BE2C (cell line): ENCODE data around the gene DYNLT5.
"Not testable (repeated sequence)": the region's sequence is repeated elsewhere in the genome, so short reads cannot be mapped to it uniquely, and the experiment has no call there.

ENCODE experiments used
- DNase-seq: peaks from one replicate; pipeline ENCODE4 v3.0.0-alpha.2; 2020
- H3K27me3 ChIP-seq: fragments of 250-450 bp; sonication (Bioruptor Pico); 2 replicates; pipeline ENCODE4 v1.5.1; 2020; ENCODE audit warnings: mild to moderate bottlenecking
- H3K36me3 ChIP-seq: fragments of 250-450 bp; sonication (Bioruptor Pico); 2 replicates; pipeline ENCODE4 v1.5.1; 2020; ENCODE audit warnings: mild to moderate bottlenecking
- H3K4me1 ChIP-seq: fragments of 250-450 bp; sonication (Bioruptor Pico); 2 replicates; pipeline ENCODE4 v1.5.1; 2020
- H3K4me3 ChIP-seq: 2 replicates; pipeline ENCODE4 v1.5.1; 2011; ENCODE audit warnings: low read depth, low read length
- H3K9me3 ChIP-seq: fragments of 250-450 bp; sonication (Bioruptor Pico); 2 replicates; pipeline ENCODE4 v1.5.1; 2020
- TF ChIP-seq, protein P1 (sequence below): IDR thresholded peaks from 2 replicates; pipeline ENCODE4 v1.5.1; 2012; ENCODE audit warnings: mild to moderate bottlenecking, low read depth, low read length

Gene DYNLT5

GRCh38 chr1:66723985-66724384, 28.3 kb upstream of the DYNLT5 start:
- Histone ChIP-seq H3K27me3 (no peaks in the 10 kb centered on the region), H3K36me3 (no peaks in the 10 kb centered on the region), H3K4me3 (no peak overlapping the region), H3K4me1 (no peaks in the 10 kb centered on the region), H3K9me3 (no peaks in the 10 kb centered on the region)
- no peak for DNase-seq
- TF ChIP-seq, protein P1, sequence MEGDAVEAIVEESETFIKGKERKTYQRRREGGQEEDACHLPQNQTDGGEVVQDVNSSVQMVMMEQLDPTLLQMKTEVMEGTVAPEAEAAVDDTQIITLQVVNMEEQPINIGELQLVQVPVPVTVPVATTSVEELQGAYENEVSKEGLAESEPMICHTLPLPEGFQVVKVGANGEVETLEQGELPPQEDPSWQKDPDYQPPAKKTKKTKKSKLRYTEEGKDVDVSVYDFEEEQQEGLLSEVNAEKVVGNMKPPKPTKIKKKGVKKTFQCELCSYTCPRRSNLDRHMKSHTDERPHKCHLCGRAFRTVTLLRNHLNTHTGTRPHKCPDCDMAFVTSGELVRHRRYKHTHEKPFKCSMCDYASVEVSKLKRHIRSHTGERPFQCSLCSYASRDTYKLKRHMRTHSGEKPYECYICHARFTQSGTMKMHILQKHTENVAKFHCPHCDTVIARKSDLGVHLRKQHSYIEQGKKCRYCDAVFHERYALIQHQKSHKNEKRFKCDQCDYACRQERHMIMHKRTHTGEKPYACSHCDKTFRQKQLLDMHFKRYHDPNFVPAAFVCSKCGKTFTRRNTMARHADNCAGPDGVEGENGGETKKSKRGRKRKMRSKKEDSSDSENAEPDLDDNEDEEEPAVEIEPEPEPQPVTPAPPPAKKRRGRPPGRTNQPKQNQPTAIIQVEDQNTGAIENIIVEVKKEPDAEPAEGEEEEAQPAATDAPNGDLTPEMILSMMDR: no peak

GRCh38 chr1:66725885-66726665, 26.2 kb upstream of the DYNLT5 start:
- Histone ChIP-seq H3K9me3 (no peaks in the 10 kb centered on the region), H3K4me3 (no peak overlapping the region), H3K4me1 (no peaks in the 10 kb centered on the region), H3K36me3 (no peaks in the 10 kb centered on the region), H3K27me3 (no peaks in the 10 kb centered on the region)
- peak; percentile 59 for DNase-seq
- TF ChIP-seq, protein P1: peak; percentile 92

DNA sequence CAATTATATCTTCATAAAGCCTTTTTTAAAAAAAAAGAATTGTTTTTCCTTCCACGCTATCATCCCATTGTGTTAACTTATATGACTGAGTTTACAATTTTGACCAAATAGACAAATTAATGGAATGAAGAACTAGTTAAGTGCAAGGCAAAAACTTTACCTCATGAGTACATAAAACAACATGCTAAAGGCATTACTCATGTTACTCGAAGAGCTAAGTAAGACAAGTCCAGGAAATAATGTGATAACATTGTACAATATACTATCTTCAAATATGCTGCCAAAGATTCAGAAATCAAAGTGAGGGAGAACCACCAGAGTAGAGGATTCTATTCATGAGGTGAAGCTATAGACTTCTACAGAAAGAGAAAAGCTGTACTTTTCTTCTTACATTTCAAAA, 24.2 kb upstream of the DYNLT5 start:
- no peaks in the 10 kb centered on the region for H3K27me3 ChIP-seq
- H3K9me3 ChIP-seq: no peaks in the 10 kb centered on the region
- no peaks in the 10 kb centered on the region for H3K36me3 ChIP-seq
- H3K4me3 ChIP-seq: no peak overlapping the region
- TF ChIP-seq, protein P1: no peak
- no peak for DNase-seq
- H3K4me1 ChIP-seq: no peaks in the 10 kb centered on the region

DNA sequence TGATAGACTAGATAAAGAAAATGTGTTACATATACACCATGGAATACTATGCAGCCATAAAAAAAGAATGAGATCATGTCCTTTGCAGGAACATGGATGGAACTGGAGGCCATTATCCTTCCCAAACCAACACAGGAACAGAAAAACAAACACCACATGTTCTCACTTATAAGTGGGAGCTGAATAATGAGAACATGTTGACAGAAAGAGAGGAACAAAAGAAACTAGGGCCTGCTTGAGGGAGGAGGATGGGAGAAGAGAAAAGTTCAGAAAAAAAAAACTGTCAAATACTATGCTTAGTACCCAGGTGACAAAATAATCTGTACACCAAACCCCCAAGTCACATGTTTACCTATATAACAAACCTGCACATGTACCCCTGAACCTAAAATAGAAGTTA, 23.5 kb upstream of the DYNLT5 start:
- not testable (repeated sequence) for H3K4me1 ChIP-seq, H3K9me3 ChIP-seq, H3K36me3 ChIP-seq, DNase-seq, H3K27me3 ChIP-seq, H3K4me3 ChIP-seq

DNA sequence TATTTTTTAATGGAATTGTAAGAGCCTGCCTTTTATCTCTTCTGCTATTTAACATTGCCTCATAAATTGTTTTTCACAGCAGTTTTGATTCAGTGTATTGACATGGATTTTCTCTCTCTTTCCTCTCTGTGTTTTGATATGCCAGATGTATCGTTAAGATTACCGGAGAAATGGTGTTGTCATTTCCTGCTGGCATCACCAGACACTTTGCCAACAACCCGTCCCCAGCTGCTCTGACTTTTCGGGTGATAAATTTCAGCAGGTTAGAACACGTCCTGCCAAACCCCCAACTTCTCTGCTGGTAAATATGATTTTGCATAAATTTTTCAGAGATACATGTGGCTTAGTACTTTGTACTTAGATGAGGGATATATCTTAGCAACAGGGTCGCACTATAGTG, 23.1 kb upstream of the DYNLT5 start:
- no peak for DNase-seq
- TF ChIP-seq, protein P1: no peak
- no peaks in the 10 kb centered on the region for H3K4me1 ChIP-seq
- H3K27me3 ChIP-seq: no peaks in the 10 kb centered on the region
- no peak overlapping the region for H3K4me3 ChIP-seq
- H3K36me3 ChIP-seq: no peaks in the 10 kb centered on the region
- H3K9me3 ChIP-seq: no peaks in the 10 kb centered on the region

DNA sequence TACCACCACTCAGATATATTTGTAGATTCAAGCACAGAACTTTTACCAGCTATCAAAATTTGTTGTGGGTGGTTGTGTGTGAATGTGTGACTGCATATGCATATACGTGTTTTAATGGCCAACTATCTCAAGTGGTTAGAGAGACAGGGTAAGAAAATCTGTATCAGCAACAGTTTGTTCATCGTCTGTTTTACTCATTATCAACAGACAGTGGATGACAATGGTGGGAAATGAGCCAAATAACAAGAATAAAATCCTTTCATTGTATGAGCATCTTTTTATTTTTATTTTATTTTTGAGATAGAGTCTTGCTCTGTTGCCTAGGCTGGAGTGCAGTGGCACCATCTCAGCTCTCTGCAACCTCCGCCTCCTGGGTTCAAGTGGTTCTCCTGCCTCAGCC, 22.7 kb upstream of the DYNLT5 start:
- Histone ChIP-seq H3K9me3 (no peaks in the 10 kb centered on the region), H3K4me1 (no peaks in the 10 kb centered on the region), H3K4me3 (no peak overlapping the region), H3K36me3 (no peaks in the 10 kb centered on the region), H3K27me3 (no peaks in the 10 kb centered on the region)
- no peak for DNase-seq
- TF ChIP-seq, protein P1: no peak
